Right hindlimb (tissue), 1 donor: ENCODE data around the gene TUBA1A.
"Not testable (repeated sequence)": the region's sequence is repeated elsewhere in the genome, so short reads cannot be mapped to it uniquely, and the experiment has no call there.

ENCODE experiments used
- DNase-seq: peaks from one replicate; pipeline ENCODE4 v3.0.0-alpha.2; 2018

Gene TUBA1A

DNA sequence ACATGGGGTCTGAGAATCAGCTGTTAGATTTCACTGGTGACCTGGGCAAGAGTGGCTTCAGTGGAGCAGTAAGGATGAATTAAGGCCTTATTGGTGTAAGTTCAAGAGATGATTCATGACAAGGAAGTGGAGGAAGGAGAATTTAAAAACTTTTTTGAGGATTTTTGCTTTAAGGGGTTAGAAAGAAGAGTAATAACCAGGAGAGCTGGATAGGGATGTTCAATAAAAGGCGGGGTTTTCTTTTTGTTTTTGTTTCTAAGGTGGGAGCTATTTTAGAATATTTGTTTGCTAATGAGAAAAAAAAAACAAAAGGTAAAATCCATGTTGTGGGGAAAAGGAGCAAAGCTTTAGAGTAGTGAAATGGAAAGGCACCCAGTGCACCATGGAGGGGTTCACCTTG is 42.5 kb downstream of the TUBA1A start:
- DNase-seq = no peak

DNA sequence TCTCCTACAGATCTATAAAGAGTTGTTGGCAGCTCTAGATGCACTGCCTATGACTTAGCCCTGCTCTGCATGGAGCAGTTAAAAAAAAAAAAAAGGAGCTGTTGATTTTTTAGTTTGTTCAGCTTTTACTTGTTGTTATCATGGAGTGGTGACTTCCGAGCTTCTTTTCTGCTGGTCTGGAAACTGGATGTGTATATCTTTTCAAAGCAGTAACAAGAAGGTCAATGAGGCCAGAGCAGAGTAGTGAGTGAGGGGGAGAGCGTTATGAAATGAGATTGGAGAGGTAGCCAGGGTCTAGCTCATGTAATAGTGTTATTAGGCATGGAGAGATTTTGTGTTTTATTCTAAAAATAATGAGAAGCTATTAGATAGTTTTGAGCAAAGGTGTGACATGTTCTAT is 44.5 kb downstream of the TUBA1A start:
- DNase-seq = no peak

DNA sequence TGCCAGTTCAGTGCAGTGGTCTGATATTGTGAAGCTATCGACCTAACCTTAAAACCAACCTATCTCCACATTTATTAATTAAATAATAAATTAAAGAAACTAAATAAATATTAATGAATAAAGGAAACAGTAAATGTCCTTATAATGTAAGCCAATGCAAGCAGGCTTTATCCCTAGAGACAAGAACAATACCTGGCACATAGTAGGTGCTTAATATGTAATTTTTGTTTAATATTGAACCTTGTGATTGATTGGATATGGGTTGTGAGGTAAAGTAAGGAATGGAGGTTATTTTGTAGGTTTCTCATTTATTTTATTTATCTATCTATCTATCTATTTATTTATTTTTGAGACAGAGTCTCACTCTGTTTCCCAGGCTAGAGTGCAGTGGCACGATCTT is 49.9 kb downstream of the TUBA1A start:
- no peak for DNase-seq

DNA sequence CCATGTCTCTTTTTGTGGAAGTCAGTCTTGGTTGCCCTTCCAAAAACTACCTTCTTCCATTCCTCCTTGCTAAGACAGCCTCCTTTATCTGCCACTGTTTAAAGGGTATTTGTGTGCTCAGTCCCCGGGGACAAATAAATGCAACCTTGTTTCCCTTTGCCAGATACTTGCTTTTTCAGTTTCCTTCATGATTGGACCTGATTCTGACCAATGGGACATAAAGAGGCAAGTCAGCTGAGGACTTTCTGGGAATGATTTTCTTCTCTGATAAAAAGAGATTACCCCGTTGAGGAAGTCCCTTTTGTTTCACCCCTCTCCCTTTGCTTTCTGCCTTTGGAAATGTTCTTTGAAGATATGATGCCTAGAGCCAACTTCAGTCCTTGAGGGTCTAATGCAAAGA is 50.3 kb downstream of the TUBA1A start:
- no peak for DNase-seq

DNA sequence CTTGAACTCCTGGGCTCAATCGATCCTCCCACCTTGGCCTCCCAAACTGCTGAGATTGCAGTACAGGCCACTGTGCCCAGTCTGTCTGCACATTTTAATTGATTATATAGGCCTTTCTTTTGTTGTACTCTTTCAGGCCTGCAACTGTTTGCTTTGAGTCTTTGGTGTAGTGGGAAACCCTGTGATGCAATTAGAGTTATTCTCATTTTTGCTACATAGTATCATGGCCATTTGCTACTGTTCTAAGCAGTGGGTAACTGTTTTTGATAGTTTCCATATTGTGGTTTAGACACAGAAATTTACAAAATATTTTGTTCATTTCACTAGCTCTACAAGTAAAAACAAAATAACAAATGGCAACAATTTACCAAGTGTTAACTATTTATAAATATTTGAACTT is 51.4 kb downstream of the TUBA1A start:
- no peak for DNase-seq

DNA sequence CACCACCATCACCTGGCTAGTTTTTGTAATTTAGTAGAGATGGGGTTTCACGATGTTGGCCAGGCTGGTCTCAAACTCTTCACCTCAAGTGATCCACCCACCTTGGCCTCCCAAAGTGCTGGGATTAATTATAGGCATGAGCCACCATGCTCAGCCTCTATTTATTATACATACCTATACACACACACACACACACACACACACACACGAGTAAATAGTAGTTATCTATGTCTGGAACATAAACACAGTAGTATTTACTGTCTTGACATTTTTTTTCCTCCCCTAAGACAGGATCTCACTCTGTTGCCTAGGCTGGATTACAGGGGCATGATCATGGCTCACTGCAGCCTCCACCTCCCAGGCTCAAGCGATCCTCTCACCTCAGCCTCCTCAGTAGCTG is 51.9 kb downstream of the TUBA1A start:
- DNase-seq = not testable (repeated sequence)
